Cardiac fibroblast (primary cell): ENCODE measurements around the gene CLEC1A.

ENCODE experiments used
- DNase-seq, 2 donors: peaks; one replicate each; pipeline versions ENCODE4 v3.0.0 to v3.0.0-alpha.2; 2010; ENCODE audit warnings: low read depth in 2 of 2
- H3K4me3 ChIP-seq, 2 donors: replicated peaks in 1 of 2; 1 replicate in 1 of 2; 2 replicates in 1 of 2; pipeline ENCODE4 v1.5.1; 2011; ENCODE audit warnings: low read depth in 2 of 2, low read length in 2 of 2, mild to moderate bottlenecking in 2 of 2, moderate library complexity in 1 of 2
- CTCF ChIP-seq: IDR thresholded peaks from one replicate; pipeline ENCODE4 v1.5.1; 2011; ENCODE audit warnings: low read depth, mild to moderate bottlenecking, low read length, inconsistent platforms

The CLEC1A gene

GRCh38 chr12:10102322-10102721 is 3.5 kb upstream of the CLEC1A start:
- H3K4me3 ChIP-seq: no peak overlapping the region
- no peak for TF ChIP-seq CTCF
- no peak for DNase-seq

GRCh38 chr12:10101648-10102220 is 2.9 kb upstream of the CLEC1A start:
- no peak overlapping the region for H3K4me3 ChIP-seq
- DNase-seq: no peak
- TF ChIP-seq CTCF: no peak

GRCh38 chr12:10101042-10101579 is 2.3 kb upstream of the CLEC1A start:
- no peak for TF ChIP-seq CTCF
- no peak overlapping the region for H3K4me3 ChIP-seq
- peak in 1 of 2 donors; percentile 2 for DNase-seq

GRCh38 chr12:10097521-10097920 is 1.3 kb downstream of the CLEC1A start:
- DNase-seq: no peak
- no peak for TF ChIP-seq CTCF
- no peak overlapping the region for H3K4me3 ChIP-seq

- no peak for TF ChIP-seq CTCF
- no peak overlapping the region for H3K4me3 ChIP-seq
- DNase-seq: no peak
Observed at GRCh38 chr12:10095971-10096370, 2.8 kb downstream of the CLEC1A start.

- no peak overlapping the region for H3K4me3 ChIP-seq
- no peak for TF ChIP-seq CTCF
- DNase-seq: no peak
Observed at GRCh38 chr12:10094646-10095395, 4.0 kb downstream of the CLEC1A start.
